ENCODE results near the gene AIF1L.

DNA sequence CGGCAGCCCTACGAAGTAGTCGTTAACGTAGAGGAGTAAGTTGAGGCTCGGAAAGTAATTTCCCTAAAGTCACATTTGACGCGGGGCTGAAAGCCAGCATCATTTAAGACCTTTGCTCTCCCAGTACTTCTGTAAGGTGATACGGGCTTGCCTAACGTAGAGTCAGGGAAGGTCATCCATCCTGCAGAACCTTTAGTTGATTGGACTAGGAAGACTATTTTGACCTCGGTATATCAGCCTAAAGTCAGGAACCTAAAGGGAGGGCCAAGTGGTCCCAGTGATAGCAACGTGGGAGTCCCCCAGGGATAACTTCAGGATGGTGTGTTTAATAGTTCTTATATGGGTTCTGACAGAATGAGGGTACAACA, 29.7 kb downstream of the AIF1L start:
- TF ChIP-seq EZH2 (IDR thresholded peaks at IDR 0.05; ENCODE audit: borderline replicate concordance, low read depth, low read length, poor library complexity, severe bottlenecking) = no peak
- TF ChIP-seq CTCF (conservative IDR thresholded peaks at IDR 0.05; ENCODE audit: low read depth, low read length) = no peak

Measured in A673 (cell line).